Endodermal cell (in vitro differentiated cells): ENCODE measurements around the gene ALDH1A1. TPM values are rescaled to one million over a fixed set of nuclear protein-coding genes. Genes with fewer than 3 reads are reported as not detected.

ENCODE experiments used
- DNase-seq: peaks from one replicate; pipeline ENCODE4 v3.0.0-alpha.2; 2017
- H3K27ac ChIP-seq: 2 replicates; pipeline ENCODE4 v1.5.1; 2013; ENCODE audit warnings: mild to moderate bottlenecking, low read depth, low read length, moderate library complexity
- H3K27me3 ChIP-seq: 2 replicates; pipeline ENCODE4 v1.6.1; 2013; ENCODE audit warnings: mild to moderate bottlenecking, low read length, moderate library complexity; ENCODE audit not compliant: insufficient read depth, control insufficient read depth, poor library complexity, severe bottlenecking
- H3K36me3 ChIP-seq: 2 replicates; pipeline ENCODE4 v1.7.0; 2013; ENCODE audit warnings: mild to moderate bottlenecking, low read length, moderate library complexity; ENCODE audit not compliant: control insufficient read depth, insufficient read depth
- H3K4me1 ChIP-seq: one replicate; pipeline ENCODE4 v1.7.0; 2013; ENCODE audit warnings: low read length; ENCODE audit not compliant: control insufficient read depth, insufficient read depth
- H3K4me3 ChIP-seq: 2 replicates; pipeline ENCODE4 v1.5.1; 2013; ENCODE audit warnings: mild to moderate bottlenecking, low read length, moderate library complexity
- H3K9ac ChIP-seq: 2 replicates; pipeline ENCODE4 v1.6.1; 2013; ENCODE audit warnings: mild to moderate bottlenecking, low read length, moderate library complexity; ENCODE audit not compliant: poor library complexity, severe bottlenecking; ENCODE audit errors: extremely low read depth
- H3K9me3 ChIP-seq: 2 replicates; pipeline ENCODE4 v1.6.1; 2013; ENCODE audit warnings: mild to moderate bottlenecking, low read length, moderate library complexity; ENCODE audit not compliant: control insufficient read depth
- H3K27ac Mint-ChIP-seq: 2 replicates; pipeline ENCODE4 v1.8.0; 2020; ENCODE audit warnings: mixed read lengths
- H3K27me3 Mint-ChIP-seq: 2 replicates; pipeline ENCODE4 v1.8.0; 2021; ENCODE audit warnings: mild to moderate bottlenecking, mixed read lengths; ENCODE audit not compliant: insufficient read depth
- H3K36me3 Mint-ChIP-seq: 2 replicates; pipeline ENCODE4 v1.8.0; 2020; ENCODE audit warnings: low read depth, mixed read lengths
- H3K4me1 Mint-ChIP-seq: 2 replicates; pipeline ENCODE4 v1.8.0; 2020; ENCODE audit warnings: mixed read lengths
- H3K4me3 Mint-ChIP-seq: 2 replicates; pipeline ENCODE4 v1.8.0; 2020; ENCODE audit warnings: mild to moderate bottlenecking, moderate library complexity, mixed read lengths
- H3K9me3 Mint-ChIP-seq: 2 replicates; pipeline ENCODE4 v1.8.0; 2020; ENCODE audit warnings: mild to moderate bottlenecking, mixed read lengths
- WGBS, 2 experiments: methylation state at CpG; one replicate each; pipeline versions ENCODE4 v1.1.5 to v1.1.7; 2013; ENCODE audit warnings: missing lambda C conversion rate in 2 of 2, mixed read lengths in 1 of 2; ENCODE audit not compliant: insufficient coverage in 1 of 2, insufficient read length in 1 of 2; 5-methylcytosine and 5-hydroxymethylcytosine counted together
- total RNA-seq, 2 donors: library from RNA; stranded (reverse); fragmentation: NEBNext Ultra II Directional in 1 of 2; extraction: Animal tissue kit (Norgen Biotek cat#: 25700) in 1 of 2; gene quantifications; 2 replicates in 1 of 2; 3 replicates in 1 of 2; pipeline ENCODE4 v1.2.1, GENCODE V29; 2021
- TF ChIP-seq, protein P1 (sequence below): fragments of 200-600 bp; sonication (generic); conservative IDR thresholded peaks from 2 replicates; pipeline ENCODE4 v1.5.0; 2021; ENCODE audit warnings: antibody characterized with exemption, mild to moderate bottlenecking

Gene ALDH1A1
- total RNA-seq, 2 donors from 2014 or later: 3.5 to 4.6 TPM

DNA sequence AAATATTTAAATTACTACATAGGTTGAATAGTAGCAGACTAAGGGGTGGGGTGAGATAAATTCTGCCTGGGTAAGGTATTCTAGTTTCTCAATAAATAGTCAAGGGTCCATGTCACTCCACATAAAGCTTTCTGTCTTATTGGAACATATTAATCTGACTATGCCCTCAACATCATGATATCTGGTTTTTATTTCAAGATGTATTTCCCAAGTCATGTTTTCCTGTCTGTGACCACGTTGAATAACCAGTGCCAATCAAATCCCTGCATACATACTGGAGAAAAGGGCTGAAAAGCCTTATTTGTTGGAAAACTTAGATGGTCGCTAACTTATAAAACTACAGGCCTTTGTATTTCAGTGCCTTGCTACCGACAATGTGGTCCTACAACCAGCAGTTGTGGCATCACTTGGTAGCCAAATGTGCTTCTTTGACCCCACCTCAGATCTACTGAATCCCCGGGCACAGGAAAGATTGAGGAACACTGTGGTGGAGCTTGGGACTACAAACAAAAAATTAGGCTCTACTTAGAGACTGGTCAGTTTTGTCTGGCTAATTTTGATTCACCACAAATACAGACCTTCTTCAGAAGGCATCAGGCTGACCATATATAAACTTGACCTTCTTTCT is 39.4 kb downstream of the ALDH1A1 start:
- Mint-ChIP-seq H3K4me1 (no peaks in the 10 kb centered on the region), H3K4me3 (no peak overlapping the region), H3K27ac (no peak overlapping the region), H3K27me3 (no peaks in the 10 kb centered on the region), H3K9me3 (no peaks in the 10 kb centered on the region), H3K36me3 (no peaks in the 10 kb centered on the region)
- H3K9me3 ChIP-seq: no peaks in the 10 kb centered on the region
- DNase-seq: no peak
- H3K27ac ChIP-seq: no peak overlapping the region
- H3K4me1 ChIP-seq: no peaks in the 10 kb centered on the region
- H3K27me3 ChIP-seq: no peaks in the 10 kb centered on the region
- H3K4me3 ChIP-seq: no peak overlapping the region
- H3K36me3 ChIP-seq: no peaks in the 10 kb centered on the region
- TF ChIP-seq, protein P1, sequence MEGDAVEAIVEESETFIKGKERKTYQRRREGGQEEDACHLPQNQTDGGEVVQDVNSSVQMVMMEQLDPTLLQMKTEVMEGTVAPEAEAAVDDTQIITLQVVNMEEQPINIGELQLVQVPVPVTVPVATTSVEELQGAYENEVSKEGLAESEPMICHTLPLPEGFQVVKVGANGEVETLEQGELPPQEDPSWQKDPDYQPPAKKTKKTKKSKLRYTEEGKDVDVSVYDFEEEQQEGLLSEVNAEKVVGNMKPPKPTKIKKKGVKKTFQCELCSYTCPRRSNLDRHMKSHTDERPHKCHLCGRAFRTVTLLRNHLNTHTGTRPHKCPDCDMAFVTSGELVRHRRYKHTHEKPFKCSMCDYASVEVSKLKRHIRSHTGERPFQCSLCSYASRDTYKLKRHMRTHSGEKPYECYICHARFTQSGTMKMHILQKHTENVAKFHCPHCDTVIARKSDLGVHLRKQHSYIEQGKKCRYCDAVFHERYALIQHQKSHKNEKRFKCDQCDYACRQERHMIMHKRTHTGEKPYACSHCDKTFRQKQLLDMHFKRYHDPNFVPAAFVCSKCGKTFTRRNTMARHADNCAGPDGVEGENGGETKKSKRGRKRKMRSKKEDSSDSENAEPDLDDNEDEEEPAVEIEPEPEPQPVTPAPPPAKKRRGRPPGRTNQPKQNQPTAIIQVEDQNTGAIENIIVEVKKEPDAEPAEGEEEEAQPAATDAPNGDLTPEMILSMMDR: no peak
- WGBS, 2 experiments: 93 to 95% methylated on average over 2 to 4 of the region's 4 CpGs
- H3K9ac ChIP-seq: no peak overlapping the region

- H3K27me3 ChIP-seq: no peaks in the 10 kb centered on the region
- H3K27ac ChIP-seq: no peak overlapping the region
- no peaks in the 10 kb centered on the region for H3K36me3 ChIP-seq
- H3K4me3 ChIP-seq: no peak overlapping the region
- Mint-ChIP-seq H3K4me1 (no peaks in the 10 kb centered on the region), H3K36me3 (no peaks in the 10 kb centered on the region), H3K9me3 (no peaks in the 10 kb centered on the region), H3K27me3 (no peaks in the 10 kb centered on the region), H3K27ac (no peak overlapping the region), H3K4me3 (no peak overlapping the region)
- no peaks in the 10 kb centered on the region for H3K4me1 ChIP-seq
- no peak for DNase-seq
- TF ChIP-seq, protein P1: no peak
- WGBS, 2 experiments: 93% methylated on average over 5 to 7 of the region's 7 CpGs
- no peak overlapping the region for H3K9ac ChIP-seq
- no peaks in the 10 kb centered on the region for H3K9me3 ChIP-seq
These were observed 40.1 kb downstream of the ALDH1A1 start for GRCh38 chr9:72912476-72913381.

GRCh38 chr9:72911816-72912215 is 41.0 kb downstream of the ALDH1A1 start:
- H3K36me3 Mint-ChIP-seq: no peaks in the 10 kb centered on the region
- H3K27me3 Mint-ChIP-seq: no peaks in the 10 kb centered on the region
- 77 to 79% methylated on average over 2 of the region's 2 CpGs for WGBS, 2 experiments
- TF ChIP-seq, protein P1: no peak
- H3K9me3 Mint-ChIP-seq: no peaks in the 10 kb centered on the region
- H3K4me1 ChIP-seq: no peaks in the 10 kb centered on the region
- no peaks in the 10 kb centered on the region for H3K27me3 ChIP-seq
- no peaks in the 10 kb centered on the region for H3K9me3 ChIP-seq
- H3K4me3 ChIP-seq: no peak overlapping the region
- DNase-seq: no peak
- no peak overlapping the region for H3K9ac ChIP-seq
- H3K27ac ChIP-seq: no peak overlapping the region
- no peaks in the 10 kb centered on the region for H3K36me3 ChIP-seq
- no peak overlapping the region for H3K27ac Mint-ChIP-seq
- no peak overlapping the region for H3K4me3 Mint-ChIP-seq
- no peaks in the 10 kb centered on the region for H3K4me1 Mint-ChIP-seq
